GM23338 (cell line): ENCODE measurements around the gene AXIN1.

Source experiments
- CREB1 ChIP-seq: fragments of 250-450 bp; sonication (Bioruptor Pico); IDR thresholded peaks from 2 replicates; pipeline ENCODE4 v1.5.0; 2020; ENCODE audit warnings: low read depth, mild to moderate bottlenecking, moderate library complexity
- ETS1 ChIP-seq: IDR thresholded peaks from 2 replicates; pipeline ENCODE4 v1.6.1; 2016; ENCODE audit warnings: antibody characterized with exemption
- EZH2 ChIP-seq: fragments of 200-600 bp; sonication (generic); IDR thresholded peaks from one replicate; pipeline ENCODE4 v1.8.0; 2017; ENCODE audit warnings: antibody characterized with exemption, mild to moderate bottlenecking, low read depth; ENCODE audit not compliant: unreplicated experiment
- EZH2phosphoT487 ChIP-seq: fragments of 200-600 bp; sonication (generic); IDR thresholded peaks from one replicate; pipeline ENCODE4 v1.8.1; 2018; ENCODE audit warnings: antibody characterized with exemption; ENCODE audit not compliant: unreplicated experiment
- JUNB ChIP-seq: IDR thresholded peaks from one replicate; pipeline ENCODE4 v1.6.1; 2016; ENCODE audit warnings: antibody characterized with exemption; ENCODE audit not compliant: unreplicated experiment
- NANOG ChIP-seq: IDR thresholded peaks from 2 replicates; pipeline ENCODE4 v1.6.1; 2016; ENCODE audit warnings: antibody characterized with exemption, borderline replicate concordance
- POLR2AphosphoS5 ChIP-seq: IDR thresholded peaks from 2 replicates; pipeline ENCODE4 v1.6.1; 2016; ENCODE audit warnings: antibody characterized with exemption, low read depth
- REST ChIP-seq: IDR thresholded peaks from one replicate; pipeline ENCODE4 v1.6.1; 2018; ENCODE audit warnings: antibody characterized with exemption; ENCODE audit not compliant: unreplicated experiment
- ZNF114 ChIP-seq: fragments of 250-450 bp; sonication (Bioruptor Pico); IDR thresholded peaks from 2 replicates; pipeline ENCODE4 v1.5.0; 2020; ENCODE audit warnings: mild to moderate bottlenecking, moderate library complexity
- ZNF462 ChIP-seq: fragments of 250-450 bp; sonication (Bioruptor Pico); IDR thresholded peaks from 2 replicates; pipeline ENCODE4 v1.5.0; 2020; ENCODE audit warnings: mild to moderate bottlenecking, moderate library complexity
- TF ChIP-seq, protein P1 (sequence below), 2 experiments: fragments of 200-600 bp in 1 of 2; sonication (generic) in 1 of 2; conservative IDR thresholded peaks; 2 replicates each; pipeline versions ENCODE4 v1.5.1 to v1.6.1; 2016 to 2017; ENCODE audit warnings: antibody characterized with exemption in 2 of 2, low read depth in 2 of 2, mild to moderate bottlenecking in 2 of 2, moderate library complexity in 1 of 2

- TF ChIP-seq, protein P1, sequence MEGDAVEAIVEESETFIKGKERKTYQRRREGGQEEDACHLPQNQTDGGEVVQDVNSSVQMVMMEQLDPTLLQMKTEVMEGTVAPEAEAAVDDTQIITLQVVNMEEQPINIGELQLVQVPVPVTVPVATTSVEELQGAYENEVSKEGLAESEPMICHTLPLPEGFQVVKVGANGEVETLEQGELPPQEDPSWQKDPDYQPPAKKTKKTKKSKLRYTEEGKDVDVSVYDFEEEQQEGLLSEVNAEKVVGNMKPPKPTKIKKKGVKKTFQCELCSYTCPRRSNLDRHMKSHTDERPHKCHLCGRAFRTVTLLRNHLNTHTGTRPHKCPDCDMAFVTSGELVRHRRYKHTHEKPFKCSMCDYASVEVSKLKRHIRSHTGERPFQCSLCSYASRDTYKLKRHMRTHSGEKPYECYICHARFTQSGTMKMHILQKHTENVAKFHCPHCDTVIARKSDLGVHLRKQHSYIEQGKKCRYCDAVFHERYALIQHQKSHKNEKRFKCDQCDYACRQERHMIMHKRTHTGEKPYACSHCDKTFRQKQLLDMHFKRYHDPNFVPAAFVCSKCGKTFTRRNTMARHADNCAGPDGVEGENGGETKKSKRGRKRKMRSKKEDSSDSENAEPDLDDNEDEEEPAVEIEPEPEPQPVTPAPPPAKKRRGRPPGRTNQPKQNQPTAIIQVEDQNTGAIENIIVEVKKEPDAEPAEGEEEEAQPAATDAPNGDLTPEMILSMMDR (conservative IDR thresholded peaks at IDR 0.05; ENCODE audit: low read depth in 2 of 2): no peak
- no peak for TF ChIP-seq POLR2AphosphoS5
- no peak for TF ChIP-seq REST
- TF ChIP-seq JUNB: no peak
- TF ChIP-seq EZH2phosphoT487: no peak
- no peak for TF ChIP-seq EZH2
- TF ChIP-seq ZNF114 (CRISPR knock-in tag): no peak
- TF ChIP-seq ETS1: no peak
- no peak for TF ChIP-seq CREB1 (CRISPR knock-in tag)
- no peak for TF ChIP-seq NANOG
- TF ChIP-seq ZNF462 (CRISPR knock-in tag): no peak
Observed at GRCh38 chr16:281660-282255, 70.8 kb downstream of the AXIN1 start.
